Nephron progenitor cell (in vitro differentiated cells): Measurements from ENCODE around the gene NLN.

ENCODE experiments used
- DNase-seq: peaks from one replicate; pipeline ENCODE4 v3.0.0; 2021
- H3K27ac Mint-ChIP-seq: 2 replicates; pipeline ENCODE4 v1.8.0; 2021; ENCODE audit warnings: mild to moderate bottlenecking, moderate library complexity, mixed read lengths
- H3K27me3 Mint-ChIP-seq: 2 replicates; pipeline ENCODE4 v1.8.0; 2021; ENCODE audit warnings: mild to moderate bottlenecking, low read depth, mixed read lengths; ENCODE audit not compliant: poor library complexity
- H3K36me3 Mint-ChIP-seq: 2 replicates; pipeline ENCODE4 v1.8.0; 2021; ENCODE audit warnings: low read depth, mixed read lengths
- H3K4me1 Mint-ChIP-seq: 2 replicates; pipeline ENCODE4 v1.8.0; 2021; ENCODE audit warnings: mixed read lengths
- H3K4me3 Mint-ChIP-seq: 2 replicates; pipeline ENCODE4 v1.8.0; 2021; ENCODE audit warnings: mild to moderate bottlenecking, moderate library complexity, mixed read lengths
- H3K9me3 Mint-ChIP-seq: 2 replicates; pipeline ENCODE4 v1.8.0; 2021; ENCODE audit warnings: mild to moderate bottlenecking, moderate library complexity, mixed read lengths
- CTCF ChIP-seq: fragments of 200-600 bp; sonication (generic); IDR thresholded peaks from 2 replicates; pipeline ENCODE4 v1.5.0; 2021; ENCODE audit warnings: antibody characterized with exemption

Gene NLN

GRCh38 chr5:65765582-65765981 is 43.6 kb downstream of the NLN start:
- Mint-ChIP-seq H3K27me3 (no peaks in the 10 kb centered on the region), H3K4me3 (no peak overlapping the region), H3K4me1 (peaks cover 6% of the 10 kb centered on the region), H3K27ac (no peak overlapping the region), H3K36me3 (peaks cover 53% of the 10 kb centered on the region), H3K9me3 (peaks cover 12% of the 10 kb centered on the region)
- TF ChIP-seq CTCF: no peak
- DNase-seq: no peak

GRCh38 chr5:65766175-65766574 is 44.2 kb downstream of the NLN start:
- no peak for DNase-seq
- H3K27ac Mint-ChIP-seq: peak overlapping the region; percentile 22
- TF ChIP-seq CTCF: no peak
- no peaks in the 10 kb centered on the region for H3K27me3 Mint-ChIP-seq
- peaks cover 48% of the 10 kb centered on the region for H3K36me3 Mint-ChIP-seq
- H3K4me1 Mint-ChIP-seq: peaks cover 6% of the 10 kb centered on the region
- H3K9me3 Mint-ChIP-seq: peaks cover 12% of the 10 kb centered on the region
- no peak overlapping the region for H3K4me3 Mint-ChIP-seq

- Mint-ChIP-seq H3K9me3 (peaks cover 12% of the 10 kb centered on the region), H3K27me3 (no peaks in the 10 kb centered on the region), H3K36me3 (peaks cover 48% of the 10 kb centered on the region), H3K4me1 (peaks cover 6% of the 10 kb centered on the region), H3K4me3 (no peak overlapping the region), H3K27ac (peak overlapping the region; percentile 22)
- no peak for DNase-seq
- no peak for TF ChIP-seq CTCF
Measured at GRCh38 chr5:65766781-65767180, 44.8 kb downstream of the NLN start.

GRCh38 chr5:65767565-65767964 is 45.6 kb downstream of the NLN start:
- no peak for DNase-seq
- Mint-ChIP-seq H3K27ac (no peak overlapping the region), H3K36me3 (peaks cover 54% of the 10 kb centered on the region), H3K27me3 (no peaks in the 10 kb centered on the region), H3K4me3 (no peak overlapping the region), H3K9me3 (peaks cover 12% of the 10 kb centered on the region), H3K4me1 (peaks cover 6% of the 10 kb centered on the region)
- no peak for TF ChIP-seq CTCF

GRCh38 chr5:65768723-65769346 is 46.8 kb downstream of the NLN start:
- peak overlapping the region; percentile 62 for H3K27ac Mint-ChIP-seq
- peaks cover 12% of the 10 kb centered on the region for H3K9me3 Mint-ChIP-seq
- H3K27me3 Mint-ChIP-seq: no peaks in the 10 kb centered on the region
- no peak for TF ChIP-seq CTCF
- peaks cover 44% of the 10 kb centered on the region for H3K36me3 Mint-ChIP-seq
- peaks cover 6% of the 10 kb centered on the region for H3K4me1 Mint-ChIP-seq
- no peak for DNase-seq
- no peak overlapping the region for H3K4me3 Mint-ChIP-seq

GRCh38 chr5:65769539-65769938 is 47.5 kb downstream of the NLN start:
- no peak overlapping the region for H3K27ac Mint-ChIP-seq

More at GRCh38 chr5:65769539-65769938, 47.5 kb downstream of the NLN start:
- Mint-ChIP-seq H3K9me3 (peaks cover 12% of the 10 kb centered on the region), H3K4me3 (no peak overlapping the region), H3K4me1 (peaks cover 6% of the 10 kb centered on the region), H3K27me3 (no peaks in the 10 kb centered on the region), H3K36me3 (peaks cover 39% of the 10 kb centered on the region)
- no peak for DNase-seq
- no peak for TF ChIP-seq CTCF
